BE2C (cell line): ENCODE data around the gene ABRAXAS1.

Experiments
- DNase-seq: peaks from one replicate; pipeline ENCODE4 v3.0.0-alpha.2; 2020
- H3K27me3 ChIP-seq: fragments of 250-450 bp; sonication (Bioruptor Pico); 2 replicates; pipeline ENCODE4 v1.5.1; 2020; ENCODE audit warnings: mild to moderate bottlenecking
- H3K36me3 ChIP-seq: fragments of 250-450 bp; sonication (Bioruptor Pico); 2 replicates; pipeline ENCODE4 v1.5.1; 2020; ENCODE audit warnings: mild to moderate bottlenecking
- H3K4me1 ChIP-seq: fragments of 250-450 bp; sonication (Bioruptor Pico); 2 replicates; pipeline ENCODE4 v1.5.1; 2020
- H3K4me3 ChIP-seq: 2 replicates; pipeline ENCODE4 v1.5.1; 2011; ENCODE audit warnings: low read depth, low read length
- H3K9me3 ChIP-seq: fragments of 250-450 bp; sonication (Bioruptor Pico); 2 replicates; pipeline ENCODE4 v1.5.1; 2020
- TF ChIP-seq, protein P1 (sequence below): IDR thresholded peaks from 2 replicates; pipeline ENCODE4 v1.5.1; 2012; ENCODE audit warnings: mild to moderate bottlenecking, low read depth, low read length

The ABRAXAS1 gene

DNA sequence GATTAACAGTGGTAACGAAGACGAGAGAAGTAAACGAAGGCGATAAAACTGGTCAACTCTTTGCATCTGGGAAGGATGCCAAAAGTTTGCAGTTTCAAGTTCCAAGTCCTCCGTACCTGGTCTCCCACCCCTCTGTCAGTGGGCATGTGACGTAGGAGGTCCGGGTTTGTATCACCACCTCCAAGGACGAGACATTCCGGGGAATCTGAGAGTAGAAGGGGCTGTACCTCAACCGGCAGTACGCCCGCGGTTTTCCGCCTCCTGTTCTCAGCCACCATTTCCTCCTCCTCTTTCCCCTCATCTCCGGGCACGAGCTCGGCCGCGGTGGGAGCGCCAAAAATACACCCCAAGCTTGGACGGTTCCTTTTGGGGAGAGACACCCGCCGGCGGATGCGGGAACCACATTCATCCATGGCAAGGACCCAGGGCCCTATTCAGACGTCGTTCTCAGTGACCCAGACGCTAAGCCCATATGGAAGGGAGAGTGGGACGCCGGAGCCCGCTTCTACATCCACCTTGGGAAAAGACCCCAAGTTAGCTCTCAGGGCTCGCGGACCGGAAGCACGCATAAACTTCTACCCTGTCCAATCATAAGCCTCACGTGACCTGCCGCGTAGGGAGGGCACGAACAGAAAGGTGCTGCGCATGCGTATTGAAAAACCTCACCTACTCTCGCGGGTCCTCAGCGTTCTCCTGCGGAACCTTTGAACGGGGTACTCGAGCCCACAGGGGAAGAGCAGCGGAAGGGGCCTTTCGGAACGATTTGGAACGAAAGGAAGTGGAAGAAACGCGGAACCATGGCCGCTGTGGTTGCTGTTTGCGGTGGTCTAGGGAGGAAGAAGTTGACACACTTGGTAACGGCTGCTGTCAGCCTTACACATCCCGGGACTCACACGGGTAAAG lies 29.4 kb downstream of the ABRAXAS1 start, which contains the start of the genes HELQ and MRPS18C:
Gene HELQ (minus strand): TSS at position 543 of the 903 bp plus-strand sequence. CDS start 130 bp downstream, at position 413.
Gene MRPS18C (plus strand): TSS at position 778 of the 903 bp plus-strand sequence. CDS start 20 bp downstream, at position 798.
- Histone ChIP-seq H3K27me3 (no peaks in the 10 kb centered on the region), H3K9me3 (no peaks in the 10 kb centered on the region), H3K36me3 (peaks cover 22% of the 10 kb centered on the region), H3K4me1 (no peaks in the 10 kb centered on the region), H3K4me3 (peak within 1 kb of the TSS; percentile 99)
- peak; percentile 97 for DNase-seq
- TF ChIP-seq, protein P1, sequence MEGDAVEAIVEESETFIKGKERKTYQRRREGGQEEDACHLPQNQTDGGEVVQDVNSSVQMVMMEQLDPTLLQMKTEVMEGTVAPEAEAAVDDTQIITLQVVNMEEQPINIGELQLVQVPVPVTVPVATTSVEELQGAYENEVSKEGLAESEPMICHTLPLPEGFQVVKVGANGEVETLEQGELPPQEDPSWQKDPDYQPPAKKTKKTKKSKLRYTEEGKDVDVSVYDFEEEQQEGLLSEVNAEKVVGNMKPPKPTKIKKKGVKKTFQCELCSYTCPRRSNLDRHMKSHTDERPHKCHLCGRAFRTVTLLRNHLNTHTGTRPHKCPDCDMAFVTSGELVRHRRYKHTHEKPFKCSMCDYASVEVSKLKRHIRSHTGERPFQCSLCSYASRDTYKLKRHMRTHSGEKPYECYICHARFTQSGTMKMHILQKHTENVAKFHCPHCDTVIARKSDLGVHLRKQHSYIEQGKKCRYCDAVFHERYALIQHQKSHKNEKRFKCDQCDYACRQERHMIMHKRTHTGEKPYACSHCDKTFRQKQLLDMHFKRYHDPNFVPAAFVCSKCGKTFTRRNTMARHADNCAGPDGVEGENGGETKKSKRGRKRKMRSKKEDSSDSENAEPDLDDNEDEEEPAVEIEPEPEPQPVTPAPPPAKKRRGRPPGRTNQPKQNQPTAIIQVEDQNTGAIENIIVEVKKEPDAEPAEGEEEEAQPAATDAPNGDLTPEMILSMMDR: no peak

GRCh38 chr4:83454686-83455085 lies 30.2 kb downstream of the ABRAXAS1 start:
- Histone ChIP-seq H3K27me3 (no peaks in the 10 kb centered on the region), H3K4me1 (no peaks in the 10 kb centered on the region), H3K9me3 (no peaks in the 10 kb centered on the region), H3K4me3 (peak overlapping the region; percentile 99), H3K36me3 (peaks cover 15% of the 10 kb centered on the region)
- no peak for DNase-seq
- TF ChIP-seq, protein P1: no peak

GRCh38 chr4:83449009-83449408 lies 35.9 kb downstream of the ABRAXAS1 start:
- peaks cover 3% of the 10 kb centered on the region for H3K36me3 ChIP-seq

DNA sequence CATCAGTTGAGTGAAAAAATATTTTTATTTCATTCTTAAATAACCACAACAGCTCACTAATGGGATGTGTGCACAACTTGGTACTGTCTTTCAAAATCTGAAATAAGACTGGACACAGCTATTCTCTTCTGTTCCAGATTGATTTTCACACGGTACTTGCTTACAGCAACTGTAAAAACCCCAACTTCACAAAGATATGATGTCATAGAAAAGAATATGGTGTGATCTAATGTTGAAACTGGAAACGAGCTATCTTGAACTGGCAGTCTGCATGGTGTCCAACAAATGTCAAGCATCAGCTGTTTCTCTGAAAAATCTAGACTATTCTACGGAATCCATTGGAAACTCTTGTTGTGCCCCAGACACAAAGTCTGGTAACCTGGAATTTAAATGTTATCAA lies 44.0 kb downstream of the ABRAXAS1 start:
- no peak overlapping the region for H3K4me3 ChIP-seq

More at GRCh38 chr4:83449009-83449408, 35.9 kb downstream of the ABRAXAS1 start:
- Histone ChIP-seq H3K4me3 (no peak overlapping the region), H3K9me3 (no peaks in the 10 kb centered on the region), H3K4me1 (no peaks in the 10 kb centered on the region), H3K27me3 (no peaks in the 10 kb centered on the region)
- TF ChIP-seq, protein P1: no peak
- DNase-seq: no peak

GRCh38 chr4:83440148-83440814 lies 44.6 kb downstream of the ABRAXAS1 start:
- DNase-seq: no peak
- Histone ChIP-seq H3K4me1 (no peaks in the 10 kb centered on the region), H3K36me3 (no peaks in the 10 kb centered on the region; the same call in 1 of the 2 replicates), H3K27me3 (no peaks in the 10 kb centered on the region), H3K9me3 (no peaks in the 10 kb centered on the region), H3K4me3 (no peak overlapping the region)
- TF ChIP-seq, protein P1: no peak

More for the DNA sequence above, 44.0 kb downstream of the ABRAXAS1 start:
- no peaks in the 10 kb centered on the region for H3K27me3 ChIP-seq
- H3K36me3 ChIP-seq: no peaks in the 10 kb centered on the region; the same call in none of the 2 replicates
- H3K9me3 ChIP-seq: no peaks in the 10 kb centered on the region
- DNase-seq: no peak
- TF ChIP-seq, protein P1: no peak
- no peaks in the 10 kb centered on the region for H3K4me1 ChIP-seq
